ENCODE results near the gene EYS.
"Not testable (repeated sequence)": the region's sequence is repeated elsewhere in the genome, so short reads cannot be mapped to it uniquely, and the experiment has no call there.

EYS gene

GRCh38 chr6:65633501-65633900 lies 73.5 kb downstream of the EYS start:
- no peak overlapping the region for H2AFZ ChIP-seq (ENCODE audit: low read length, unreplicated experiment)
- H3K4me1 ChIP-seq (ENCODE audit: control insufficient read depth, insufficient read depth, low read length, unreplicated experiment), result no peaks in the 10 kb centered on the region
- H3K27ac ChIP-seq (ENCODE audit: low read depth, low read length), result no peak overlapping the region
- no peaks in the 10 kb centered on the region for H3K36me3 ChIP-seq (ENCODE audit: insufficient read depth, low read length)
- H3K79me2 ChIP-seq (ENCODE audit: control insufficient read depth, insufficient read depth, low read length, unreplicated experiment), result no peaks in the 10 kb centered on the region
- no peak overlapping the region for H3K4me3 ChIP-seq (ENCODE audit: low read depth, low read length)
- no peaks in the 10 kb centered on the region for H3K27me3 ChIP-seq (ENCODE audit: insufficient read depth, low read length)

- H3K79me2 ChIP-seq (ENCODE audit: control insufficient read depth, insufficient read depth, low read length, unreplicated experiment), result no peaks in the 10 kb centered on the region
- no peak overlapping the region for H3K4me3 ChIP-seq (ENCODE audit: low read depth, low read length)
- no peaks in the 10 kb centered on the region for H3K27me3 ChIP-seq (ENCODE audit: insufficient read depth, low read length)
- H3K4me1 ChIP-seq (ENCODE audit: control insufficient read depth, insufficient read depth, low read length, unreplicated experiment), result no peaks in the 10 kb centered on the region
- no peak overlapping the region for H2AFZ ChIP-seq (ENCODE audit: low read length, unreplicated experiment)
- no peak overlapping the region for H3K27ac ChIP-seq (ENCODE audit: low read depth, low read length)
- H3K36me3 ChIP-seq (ENCODE audit: insufficient read depth, low read length), result no peaks in the 10 kb centered on the region
Measured at GRCh38 chr6:65631711-65632110, 75.3 kb downstream of the EYS start.

- H3K36me3 ChIP-seq (ENCODE audit: insufficient read depth, low read length); H3K27ac ChIP-seq (ENCODE audit: low read depth, low read length); H3K4me3 ChIP-seq (ENCODE audit: low read depth, low read length); H3K4me1 ChIP-seq (ENCODE audit: control insufficient read depth, insufficient read depth, low read length, unreplicated experiment); H2AFZ ChIP-seq (ENCODE audit: low read length, unreplicated experiment); H3K79me2 ChIP-seq (ENCODE audit: control insufficient read depth, insufficient read depth, low read length, unreplicated experiment); H3K27me3 ChIP-seq (ENCODE audit: insufficient read depth, low read length): not testable (repeated sequence)
Measured at GRCh38 chr6:65627434-65627999, 79.5 kb downstream of the EYS start.

- no peak overlapping the region for H3K27ac ChIP-seq (ENCODE audit: low read depth, low read length)
- no peak overlapping the region for H2AFZ ChIP-seq (ENCODE audit: low read length, unreplicated experiment)
- no peak overlapping the region for H3K4me3 ChIP-seq (ENCODE audit: low read depth, low read length)
- H3K36me3 ChIP-seq (ENCODE audit: insufficient read depth, low read length), result no peaks in the 10 kb centered on the region
- no peaks in the 10 kb centered on the region for H3K79me2 ChIP-seq (ENCODE audit: control insufficient read depth, insufficient read depth, low read length, unreplicated experiment)
- no peaks in the 10 kb centered on the region for H3K27me3 ChIP-seq (ENCODE audit: insufficient read depth, low read length)
- H3K4me1 ChIP-seq (ENCODE audit: control insufficient read depth, insufficient read depth, low read length, unreplicated experiment), result no peaks in the 10 kb centered on the region
Measured at GRCh38 chr6:65627015-65627414, 80.0 kb downstream of the EYS start.

GRCh38 chr6:65623566-65623965 lies 83.5 kb downstream of the EYS start:
- H3K36me3 ChIP-seq (ENCODE audit: insufficient read depth, low read length), result no peaks in the 10 kb centered on the region
- no peak overlapping the region for H2AFZ ChIP-seq (ENCODE audit: low read length, unreplicated experiment)
- no peaks in the 10 kb centered on the region for H3K4me1 ChIP-seq (ENCODE audit: control insufficient read depth, insufficient read depth, low read length, unreplicated experiment)
- no peak overlapping the region for H3K27ac ChIP-seq (ENCODE audit: low read depth, low read length)
- no peaks in the 10 kb centered on the region for H3K79me2 ChIP-seq (ENCODE audit: control insufficient read depth, insufficient read depth, low read length, unreplicated experiment)
- no peaks in the 10 kb centered on the region for H3K27me3 ChIP-seq (ENCODE audit: insufficient read depth, low read length)
- no peak overlapping the region for H3K4me3 ChIP-seq (ENCODE audit: low read depth, low read length)

- Histone ChIP-seq H3K27me3 (ENCODE audit: insufficient read depth, low read length) (no peaks in the 10 kb centered on the region), H3K27ac (ENCODE audit: low read depth, low read length) (no peak overlapping the region), H2AFZ (ENCODE audit: low read length, unreplicated experiment) (no peak overlapping the region), H3K36me3 (ENCODE audit: insufficient read depth, low read length) (no peaks in the 10 kb centered on the region), H3K4me3 (ENCODE audit: low read depth, low read length) (no peak overlapping the region), H3K79me2 (ENCODE audit: control insufficient read depth, insufficient read depth, low read length, unreplicated experiment) (no peaks in the 10 kb centered on the region), H3K4me1 (ENCODE audit: control insufficient read depth, insufficient read depth, low read length, unreplicated experiment) (no peaks in the 10 kb centered on the region)
Measured at GRCh38 chr6:65610746-65611145, 96.3 kb downstream of the EYS start.

GRCh38 chr6:65595540-65595939 lies 111.5 kb downstream of the EYS start:
- no peak overlapping the region for H3K4me3 ChIP-seq (ENCODE audit: low read depth, low read length)
- H3K27me3 ChIP-seq (ENCODE audit: insufficient read depth, low read length), result no peaks in the 10 kb centered on the region
- no peaks in the 10 kb centered on the region for H3K4me1 ChIP-seq (ENCODE audit: control insufficient read depth, insufficient read depth, low read length, unreplicated experiment)
- no peak overlapping the region for H3K27ac ChIP-seq (ENCODE audit: low read depth, low read length)
- H3K79me2 ChIP-seq (ENCODE audit: control insufficient read depth, insufficient read depth, low read length, unreplicated experiment), result no peaks in the 10 kb centered on the region
- no peaks in the 10 kb centered on the region for H3K36me3 ChIP-seq (ENCODE audit: insufficient read depth, low read length)
- no peak overlapping the region for H2AFZ ChIP-seq (ENCODE audit: low read length, unreplicated experiment)

GRCh38 chr6:65570340-65570739 lies 136.7 kb downstream of the EYS start:
- H3K36me3 ChIP-seq (ENCODE audit: insufficient read depth, low read length), result no peaks in the 10 kb centered on the region

GRCh38 chr6:65569505-65569904 lies 137.5 kb downstream of the EYS start:
- Histone ChIP-seq H3K36me3 (ENCODE audit: insufficient read depth, low read length) (no peaks in the 10 kb centered on the region), H2AFZ (ENCODE audit: low read length, unreplicated experiment) (no peak overlapping the region), H3K4me3 (ENCODE audit: low read depth, low read length) (no peak overlapping the region), H3K4me1 (ENCODE audit: control insufficient read depth, insufficient read depth, low read length, unreplicated experiment) (no peaks in the 10 kb centered on the region), H3K79me2 (ENCODE audit: control insufficient read depth, insufficient read depth, low read length, unreplicated experiment) (no peaks in the 10 kb centered on the region), H3K27me3 (ENCODE audit: insufficient read depth, low read length) (no peaks in the 10 kb centered on the region), H3K27ac (ENCODE audit: low read depth, low read length) (no peak overlapping the region)

More at GRCh38 chr6:65570340-65570739, 136.7 kb downstream of the EYS start:
- H3K4me1 ChIP-seq (ENCODE audit: control insufficient read depth, insufficient read depth, low read length, unreplicated experiment), result no peaks in the 10 kb centered on the region
- no peaks in the 10 kb centered on the region for H3K27me3 ChIP-seq (ENCODE audit: insufficient read depth, low read length)
- H3K79me2 ChIP-seq (ENCODE audit: control insufficient read depth, insufficient read depth, low read length, unreplicated experiment), result no peaks in the 10 kb centered on the region
- no peak overlapping the region for H2AFZ ChIP-seq (ENCODE audit: low read length, unreplicated experiment)
- H3K4me3 ChIP-seq (ENCODE audit: low read depth, low read length), result no peak overlapping the region
- H3K27ac ChIP-seq (ENCODE audit: low read depth, low read length), result no peak overlapping the region

GRCh38 chr6:65569056-65569455 lies 138.0 kb downstream of the EYS start:
- H3K4me3 ChIP-seq (ENCODE audit: low read depth, low read length); H3K4me1 ChIP-seq (ENCODE audit: control insufficient read depth, insufficient read depth, low read length, unreplicated experiment); H3K79me2 ChIP-seq (ENCODE audit: control insufficient read depth, insufficient read depth, low read length, unreplicated experiment); H3K27me3 ChIP-seq (ENCODE audit: insufficient read depth, low read length); H3K36me3 ChIP-seq (ENCODE audit: insufficient read depth, low read length); H2AFZ ChIP-seq (ENCODE audit: low read length, unreplicated experiment); H3K27ac ChIP-seq (ENCODE audit: low read depth, low read length): not testable (repeated sequence)

GRCh38 chr6:65566117-65566516 lies 140.9 kb downstream of the EYS start:
- H3K36me3 ChIP-seq (ENCODE audit: insufficient read depth, low read length), result no peaks in the 10 kb centered on the region
- H3K4me1 ChIP-seq (ENCODE audit: control insufficient read depth, insufficient read depth, low read length, unreplicated experiment), result no peaks in the 10 kb centered on the region

More at GRCh38 chr6:65566117-65566516, 140.9 kb downstream of the EYS start:
- Histone ChIP-seq H3K79me2 (ENCODE audit: control insufficient read depth, insufficient read depth, low read length, unreplicated experiment) (no peaks in the 10 kb centered on the region), H3K27me3 (ENCODE audit: insufficient read depth, low read length) (no peaks in the 10 kb centered on the region), H3K4me3 (ENCODE audit: low read depth, low read length) (no peak overlapping the region), H3K27ac (ENCODE audit: low read depth, low read length) (no peak overlapping the region), H2AFZ (ENCODE audit: low read length, unreplicated experiment) (no peak overlapping the region)
